Kidney (tissue), 14 donors: ENCODE results near the gene TERT. TPM values are rescaled to one million over a fixed set of nuclear protein-coding genes. Genes with fewer than 3 reads are reported as not detected.
"Not testable (repeated sequence)": the region's sequence is repeated elsewhere in the genome, so short reads cannot be mapped to it uniquely, and the experiment has no call there.

Experiments
- DNase-seq, 5 donors: peaks; one replicate each; pipeline ENCODE4 v3.0.0-alpha.2; 2013 to 2020
- FAIRE-seq: peaks from 2 replicates; lab custom pipeline; 2012; peaks lifted over from hg19 to GRCh38; lab: Jason Lieb, UNC
- H3K27ac ChIP-seq, 2 donors: one replicate each; pipeline ENCODE4 v1.7.0; 2013; ENCODE audit warnings: low read depth in 2 of 2, low read length in 2 of 2, inconsistent platforms in 1 of 2
- H3K27me3 ChIP-seq: one replicate; pipeline ENCODE4 v1.7.1; 2013; ENCODE audit warnings: low read length, inconsistent platforms; ENCODE audit not compliant: control insufficient read depth, insufficient read depth
- H3K36me3 ChIP-seq, 3 donors: one replicate each; pipeline versions ENCODE4 v1.7.0 to v1.7.1; 2013; ENCODE audit warnings: low read length in 3 of 3, control low read depth in 1 of 3, inconsistent platforms in 1 of 3; ENCODE audit not compliant: insufficient read depth in 3 of 3, control insufficient read depth in 2 of 3
- H3K4me1 ChIP-seq, 3 donors: one replicate each; pipeline versions ENCODE4 v1.7.0 to v1.7.1; 2013; ENCODE audit warnings: low read length in 3 of 3, inconsistent platforms in 1 of 3, low read depth in 1 of 3; ENCODE audit not compliant: control insufficient read depth in 2 of 3, insufficient read depth in 2 of 3
- H3K4me3 ChIP-seq, 3 donors: one replicate each; pipeline versions ENCODE4 v1.7.0 to v1.8.1; 2013; ENCODE audit warnings: low read length in 3 of 3, control low read depth in 1 of 3, inconsistent platforms in 1 of 3
- H3K9ac ChIP-seq, 3 donors: one replicate each; pipeline versions ENCODE4 v1.7.0 to v1.7.1; 2013; ENCODE audit warnings: low read length in 3 of 3, control low read depth in 1 of 3, inconsistent platforms in 1 of 3
- H3K9me3 ChIP-seq, 3 donors: one replicate each; pipeline versions ENCODE4 v1.7.0 to v1.7.1; 2013; ENCODE audit warnings: low read length in 3 of 3, control low read depth in 1 of 3, inconsistent platforms in 1 of 3; ENCODE audit not compliant: control insufficient read depth in 2 of 3, insufficient read depth in 1 of 3
- CTCF ChIP-seq: IDR thresholded peaks from 3 replicates; pipeline ENCODE4 v1.5.1; 2012; ENCODE audit warnings: mild to moderate bottlenecking, moderate library complexity, borderline replicate concordance; ENCODE audit not compliant: insufficient read depth; ENCODE audit errors: extremely low read depth
- intact Hi-C: fragments of 100-400 bp; cut with DNase I; formaldehyde crosslinking; loops from one replicate; pipeline ENCODE4 v1.11.1; 2022
- polyA plus RNA-seq: library from polyadenylated mRNA; stranded (reverse); fragments of 350-450 nt; fragmentation: Illumina TruSeq; extraction: RNeasy Lipid Tissue Mini Kit (QIAGEN cat#74804); gene quantifications from one replicate; pipeline ENCODE4 v1.2.3, GENCODE V29; 2014; ENCODE audit warnings: low read depth, low replicate concordance; ENCODE audit not compliant: insufficient read depth
- total RNA-seq: library from RNA; stranded (reverse); fragmentation: NEBNext Ultra II Directional; extraction: Animal tissue kit (Norgen Biotek cat#: 25700); gene quantifications from one replicate; pipeline ENCODE4 v1.2.1, GENCODE V29; 2021
- donor health status: control.
- donor health status: control.
- donor health status: control.
- donor health status: control.
- donor health status: control.
- donor health status: DM: yes; HTN: yes; CAD: no.
- donor health status: Normal renal cell carcinoma (clear cell type).

TERT gene
- total and polyA plus RNA-seq, 2 donors from 2014 or later = 0.91 TPM; not detected in 1

- Histone ChIP-seq H3K27me3 (no peaks in the 10 kb centered on the region), H3K9me3 (peaks cover 0 to 7% (median 0%) of the 10 kb centered on the region in 3 donors), H3K4me1 (no peaks in the 10 kb centered on the region), H3K36me3 (no peaks in the 10 kb centered on the region), H3K9ac (no peak overlapping the region), H3K27ac (no peak overlapping the region), H3K4me3 (no peak overlapping the region)
- no peak for FAIRE-seq
- no peak for DNase-seq
- intact Hi-C loops = no loop called here
- no peak for TF ChIP-seq CTCF
Observed at GRCh38 chr5:1278216-1278615, 16.7 kb downstream of the TERT start.

- intact Hi-C loops = no loop called here
- H3K27ac ChIP-seq = no peak overlapping the region
- no peaks in the 10 kb centered on the region for H3K27me3 ChIP-seq
- no peaks in the 10 kb centered on the region for H3K36me3 ChIP-seq
- no peak overlapping the region for H3K9ac ChIP-seq
- no peak overlapping the region for H3K4me3 ChIP-seq
- peaks cover 0 to 7% (median 0%) of the 10 kb centered on the region in 3 donors for H3K9me3 ChIP-seq
- no peaks in the 10 kb centered on the region for H3K4me1 ChIP-seq
- no peak for TF ChIP-seq CTCF
- no peak for FAIRE-seq
- peak in 1 of 5 donors; percentile 62 for DNase-seq
Observed at GRCh38 chr5:1277781-1278180, 17.1 kb downstream of the TERT start.

GRCh38 chr5:1277331-1277730 lies 17.5 kb downstream of the TERT start:
- no peak overlapping the region for H3K9ac ChIP-seq
- no peak overlapping the region for H3K4me3 ChIP-seq
- no peak for DNase-seq
- no peaks in the 10 kb centered on the region for H3K36me3 ChIP-seq
- no peak overlapping the region for H3K27ac ChIP-seq
- H3K27me3 ChIP-seq = no peaks in the 10 kb centered on the region
- H3K9me3 ChIP-seq = peaks cover 0 to 7% (median 0%) of the 10 kb centered on the region in 3 donors
- H3K4me1 ChIP-seq = no peaks in the 10 kb centered on the region
- intact Hi-C loops = no loop called here
- FAIRE-seq = no peak
- no peak for TF ChIP-seq CTCF

- Histone ChIP-seq H3K9me3 (peaks cover 0 to 7% (median 0%) of the 10 kb centered on the region in 3 donors), H3K36me3 (no peaks in the 10 kb centered on the region), H3K9ac (no peak overlapping the region), H3K4me1 (no peaks in the 10 kb centered on the region), H3K27ac (no peak overlapping the region), H3K27me3 (no peaks in the 10 kb centered on the region), H3K4me3 (no peak overlapping the region)
- DNase-seq = peak in 1 of 5 donors; percentile 61
- no peak for TF ChIP-seq CTCF
- intact Hi-C loops = no loop called here
- FAIRE-seq = no peak
Observed at GRCh38 chr5:1276930-1277329, 17.9 kb downstream of the TERT start.

GRCh38 chr5:1275397-1276391 lies 19.2 kb downstream of the TERT start:
- H3K9me3 ChIP-seq, H3K4me3 ChIP-seq, H3K9ac ChIP-seq, DNase-seq, H3K4me1 ChIP-seq, H3K27ac ChIP-seq, FAIRE-seq, intact Hi-C loops, H3K36me3 ChIP-seq, H3K27me3 ChIP-seq: not testable (repeated sequence)
